ENCODE results near the gene MFRP. TPM values are rescaled to one million over a fixed set of nuclear protein-coding genes. Genes with fewer than 3 reads are reported as not detected.

MFRP gene
- total RNA-seq, 1 experiment from 2014 or later, result not detected

DNA sequence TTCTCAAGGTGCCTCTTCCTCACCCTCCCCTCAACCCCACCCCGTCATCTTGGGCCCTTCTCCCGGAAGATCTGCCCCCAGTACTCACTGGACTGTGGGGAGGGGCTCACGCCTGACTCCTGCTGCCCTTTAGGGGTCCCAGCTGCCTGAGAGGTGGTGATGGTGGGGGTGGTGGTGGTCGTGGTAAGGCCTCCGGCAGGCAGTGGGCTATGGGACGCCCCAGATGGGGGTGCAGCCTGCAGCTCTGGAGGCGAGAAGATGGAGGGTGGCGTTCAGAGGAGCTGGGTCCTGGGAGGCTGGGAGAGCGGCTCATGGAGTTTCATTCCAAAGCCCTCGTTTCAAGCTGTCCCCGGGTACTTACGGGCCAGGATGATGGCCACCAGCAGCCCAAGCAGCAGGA is 820 bp downstream of the MFRP start (continued):
- TF ChIP-seq, protein P1, sequence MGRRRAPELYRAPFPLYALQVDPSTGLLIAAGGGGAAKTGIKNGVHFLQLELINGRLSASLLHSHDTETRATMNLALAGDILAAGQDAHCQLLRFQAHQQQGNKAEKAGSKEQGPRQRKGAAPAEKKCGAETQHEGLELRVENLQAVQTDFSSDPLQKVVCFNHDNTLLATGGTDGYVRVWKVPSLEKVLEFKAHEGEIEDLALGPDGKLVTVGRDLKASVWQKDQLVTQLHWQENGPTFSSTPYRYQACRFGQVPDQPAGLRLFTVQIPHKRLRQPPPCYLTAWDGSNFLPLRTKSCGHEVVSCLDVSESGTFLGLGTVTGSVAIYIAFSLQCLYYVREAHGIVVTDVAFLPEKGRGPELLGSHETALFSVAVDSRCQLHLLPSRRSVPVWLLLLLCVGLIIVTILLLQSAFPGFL (CRISPR knock-in tag; IDR thresholded peaks at IDR 0.05; ENCODE audit: borderline replicate concordance), result no peak
- TF ChIP-seq, protein P2, sequence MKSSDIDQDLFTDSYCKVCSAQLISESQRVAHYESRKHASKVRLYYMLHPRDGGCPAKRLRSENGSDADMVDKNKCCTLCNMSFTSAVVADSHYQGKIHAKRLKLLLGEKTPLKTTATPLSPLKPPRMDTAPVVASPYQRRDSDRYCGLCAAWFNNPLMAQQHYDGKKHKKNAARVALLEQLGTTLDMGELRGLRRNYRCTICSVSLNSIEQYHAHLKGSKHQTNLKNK (CRISPR knock-in tag; IDR thresholded peaks at IDR 0.05), result no peak

GRCh38 chr11:119344291-119345010 is 2.1 kb downstream of the MFRP start:
- ATAC-seq, result no peak
- Mint-ChIP-seq H3K4me3 (no peak overlapping the region), H3K9me3 (no peaks in the 10 kb centered on the region), H3K36me3 (no peaks in the 10 kb centered on the region), H3K27me3 (ENCODE audit: low read depth) (peaks cover 67% of the 10 kb centered on the region), H3K27ac (no peak overlapping the region), H3K4me1 (peaks cover 12% of the 10 kb centered on the region)
- ChIA-PET CTCF (interaction anchor here (0.6 to 10.4 kb wide), 9 partner anchors 12 to 200 kb away, joined by 3 to 262 read pairs (median 3); partner anchors contain the start of gene USP2), POLR2A (no interaction called here)
- TF ChIP-seq MYBL2 (CRISPR knock-in tag; IDR thresholded peaks at IDR 0.05), result no peak
- TF ChIP-seq SMAD4 (CRISPR knock-in tag; IDR thresholded peaks at IDR 0.05), result no peak
- TF ChIP-seq ESRRA (CRISPR knock-in tag; IDR thresholded peaks at IDR 0.05; ENCODE audit: borderline replicate concordance), result no peak
- TF ChIP-seq ZNF423 (CRISPR knock-in tag; IDR thresholded peaks at IDR 0.05), result no peak
- no peak for TF ChIP-seq USF2 (CRISPR knock-in tag; IDR thresholded peaks at IDR 0.05)
- no peak for TF ChIP-seq JAZF1 (CRISPR knock-in tag; IDR thresholded peaks at IDR 0.05)
- TF ChIP-seq OVOL2 (CRISPR knock-in tag; IDR thresholded peaks at IDR 0.05; ENCODE audit: borderline replicate concordance), result no peak
- no peak for TF ChIP-seq ATF6 (CRISPR knock-in tag; IDR thresholded peaks at IDR 0.05)
- TF ChIP-seq ZBTB43 (CRISPR knock-in tag; IDR thresholded peaks at IDR 0.05), result no peak
- no peak for TF ChIP-seq HMGXB4 (CRISPR knock-in tag; IDR thresholded peaks at IDR 0.05)
- no peak for TF ChIP-seq ATF1 (CRISPR knock-in tag; IDR thresholded peaks at IDR 0.05)
- TF ChIP-seq KAT7 (CRISPR knock-in tag; IDR thresholded peaks at IDR 0.05; ENCODE audit: borderline replicate concordance), result no peak
- no peak for TF ChIP-seq NR3C1 (CRISPR knock-in tag; conservative IDR thresholded peaks at IDR 0.05; ENCODE audit: low read depth)
- TF ChIP-seq ETV6 (CRISPR knock-in tag; IDR thresholded peaks at IDR 0.05), result no peak
- no peak for TF ChIP-seq ZNF416 (CRISPR knock-in tag; IDR thresholded peaks at IDR 0.05)
- TF ChIP-seq ZNF317 (CRISPR knock-in tag; IDR thresholded peaks at IDR 0.05; ENCODE audit: borderline replicate concordance, low read depth), result no peak
- TF ChIP-seq, protein P3, sequence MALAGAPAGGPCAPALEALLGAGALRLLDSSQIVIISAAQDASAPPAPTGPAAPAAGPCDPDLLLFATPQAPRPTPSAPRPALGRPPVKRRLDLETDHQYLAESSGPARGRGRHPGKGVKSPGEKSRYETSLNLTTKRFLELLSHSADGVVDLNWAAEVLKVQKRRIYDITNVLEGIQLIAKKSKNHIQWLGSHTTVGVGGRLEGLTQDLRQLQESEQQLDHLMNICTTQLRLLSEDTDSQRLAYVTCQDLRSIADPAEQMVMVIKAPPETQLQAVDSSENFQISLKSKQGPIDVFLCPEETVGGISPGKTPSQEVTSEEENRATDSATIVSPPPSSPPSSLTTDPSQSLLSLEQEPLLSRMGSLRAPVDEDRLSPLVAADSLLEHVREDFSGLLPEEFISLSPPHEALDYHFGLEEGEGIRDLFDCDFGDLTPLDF (CRISPR knock-in tag; IDR thresholded peaks at IDR 0.05), result no peak
- TF ChIP-seq, protein P4, sequence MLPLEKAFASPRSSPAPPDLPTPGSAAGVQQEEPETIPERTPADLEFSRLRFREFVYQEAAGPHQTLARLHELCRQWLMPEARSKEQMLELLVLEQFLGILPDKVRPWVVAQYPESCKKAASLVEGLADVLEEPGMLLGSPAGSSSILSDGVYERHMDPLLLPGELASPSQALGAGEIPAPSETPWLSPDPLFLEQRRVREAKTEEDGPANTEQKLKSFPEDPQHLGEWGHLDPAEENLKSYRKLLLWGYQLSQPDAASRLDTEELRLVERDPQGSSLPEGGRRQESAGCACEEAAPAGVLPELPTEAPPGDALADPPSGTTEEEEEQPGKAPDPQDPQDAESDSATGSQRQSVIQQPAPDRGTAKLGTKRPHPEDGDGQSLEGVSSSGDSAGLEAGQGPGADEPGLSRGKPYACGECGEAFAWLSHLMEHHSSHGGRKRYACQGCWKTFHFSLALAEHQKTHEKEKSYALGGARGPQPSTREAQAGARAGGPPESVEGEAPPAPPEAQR (CRISPR knock-in tag; IDR thresholded peaks at IDR 0.05), result no peak
- no peak for TF ChIP-seq IRF1 (CRISPR knock-in tag; IDR thresholded peaks at IDR 0.05)
- no peak for TF ChIP-seq SOX15 (CRISPR knock-in tag; IDR thresholded peaks at IDR 0.05)
- no peak for DNase-seq (ENCODE audit: low spot score)
